ENCODE results near the gene RRBP1.

GRCh38 chr20:17673084-17673483 is 9.0 kb downstream of the RRBP1 start:
- no peak for TF ChIP-seq CTCF (conservative IDR thresholded peaks at IDR 0.05; ENCODE audit: low read length)
- TF ChIP-seq EZH2phosphoT487 (IDR thresholded peaks at IDR 0.05; ENCODE audit: borderline replicate concordance): no peak
